ENCODE measurements around the gene RASAL3. TPM values are rescaled to one million over a fixed set of nuclear protein-coding genes. Genes with fewer than 3 reads are reported as not detected.

RASAL3 gene
- total RNA-seq, 1 donor, result not detected

DNA sequence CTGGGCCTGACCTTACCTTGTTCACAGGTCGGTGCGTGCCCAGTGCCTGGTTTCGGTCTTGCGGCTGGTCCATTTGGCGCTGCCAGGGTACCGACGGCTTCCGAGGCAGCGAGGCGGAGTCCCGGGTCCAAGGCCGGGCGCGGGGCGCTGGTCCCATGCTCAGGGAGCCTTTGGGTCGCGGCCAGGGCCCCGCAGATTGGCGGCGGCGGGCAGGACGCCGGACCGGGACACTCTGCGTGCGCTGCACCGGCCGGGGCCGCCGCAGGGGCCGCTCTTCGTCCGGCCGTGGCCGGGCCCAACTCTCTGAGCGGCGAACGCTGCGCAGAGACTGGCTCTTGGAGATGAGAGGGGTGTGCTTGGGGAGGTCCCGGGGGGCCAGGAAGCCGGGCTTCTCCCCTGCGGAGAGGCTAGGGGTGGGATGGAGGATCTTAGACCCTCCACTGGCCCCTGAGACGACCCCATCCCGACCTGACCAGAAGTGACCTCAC is 11.2 kb downstream of the RASAL3 start:
- TF ChIP-seq, protein P1, sequence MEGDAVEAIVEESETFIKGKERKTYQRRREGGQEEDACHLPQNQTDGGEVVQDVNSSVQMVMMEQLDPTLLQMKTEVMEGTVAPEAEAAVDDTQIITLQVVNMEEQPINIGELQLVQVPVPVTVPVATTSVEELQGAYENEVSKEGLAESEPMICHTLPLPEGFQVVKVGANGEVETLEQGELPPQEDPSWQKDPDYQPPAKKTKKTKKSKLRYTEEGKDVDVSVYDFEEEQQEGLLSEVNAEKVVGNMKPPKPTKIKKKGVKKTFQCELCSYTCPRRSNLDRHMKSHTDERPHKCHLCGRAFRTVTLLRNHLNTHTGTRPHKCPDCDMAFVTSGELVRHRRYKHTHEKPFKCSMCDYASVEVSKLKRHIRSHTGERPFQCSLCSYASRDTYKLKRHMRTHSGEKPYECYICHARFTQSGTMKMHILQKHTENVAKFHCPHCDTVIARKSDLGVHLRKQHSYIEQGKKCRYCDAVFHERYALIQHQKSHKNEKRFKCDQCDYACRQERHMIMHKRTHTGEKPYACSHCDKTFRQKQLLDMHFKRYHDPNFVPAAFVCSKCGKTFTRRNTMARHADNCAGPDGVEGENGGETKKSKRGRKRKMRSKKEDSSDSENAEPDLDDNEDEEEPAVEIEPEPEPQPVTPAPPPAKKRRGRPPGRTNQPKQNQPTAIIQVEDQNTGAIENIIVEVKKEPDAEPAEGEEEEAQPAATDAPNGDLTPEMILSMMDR (IDR thresholded peaks at IDR 0.05; ENCODE audit: insufficient read depth, low read depth, low read length), result peak; percentile 35
- DNase-seq (ENCODE audit: low read depth), result no peak

DNA sequence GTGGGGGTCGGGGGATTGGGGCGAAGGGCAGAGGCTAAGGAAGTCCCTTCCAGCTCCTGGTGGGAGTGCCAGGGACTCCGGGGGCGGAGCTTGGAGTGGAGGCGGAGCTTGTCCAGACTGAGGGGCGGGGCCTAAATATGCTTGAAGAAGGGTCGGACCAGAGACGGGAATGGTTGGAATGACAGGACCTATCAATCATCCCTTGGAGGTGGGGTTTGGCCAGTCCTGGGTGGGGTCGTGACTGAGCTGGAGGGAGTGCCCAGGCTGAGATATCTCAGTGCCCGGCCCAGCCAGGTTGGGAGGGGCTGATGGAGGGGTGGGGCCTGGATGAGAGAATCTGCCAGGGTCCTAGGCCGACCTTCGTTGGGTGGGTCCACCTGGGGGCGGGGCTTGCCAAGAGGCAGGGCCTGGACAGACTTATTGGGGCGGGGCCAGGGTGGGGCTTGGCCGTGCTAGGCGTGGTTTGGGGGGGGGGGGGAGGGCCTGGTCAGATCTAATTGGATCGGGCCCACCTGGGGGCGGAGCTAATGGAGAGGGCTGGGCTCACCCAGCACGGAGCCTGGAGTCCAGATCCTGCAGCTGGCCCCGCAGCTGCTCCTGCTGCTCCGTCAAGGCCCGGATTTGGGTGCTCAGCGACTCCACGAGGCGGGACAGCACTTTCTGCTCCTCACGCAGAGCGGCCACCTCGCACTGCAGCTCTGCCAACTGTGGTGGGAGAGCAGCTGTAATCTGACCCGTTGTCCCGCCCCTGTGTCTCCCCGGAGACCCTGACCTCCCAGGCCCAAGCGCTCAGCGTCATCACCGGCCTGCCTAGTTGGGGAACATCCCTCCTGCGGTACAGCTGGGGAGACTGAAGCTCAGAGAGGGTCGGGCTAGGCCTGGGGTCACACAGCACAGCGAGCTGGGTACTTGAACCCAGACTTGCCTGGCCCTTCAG is 12.0 kb downstream of the RASAL3 start:
- peak; percentile 86 for DNase-seq (ENCODE audit: low read depth)
- peak overlapping the region; percentile 55 for H3K4me3 ChIP-seq (ENCODE audit: low read depth, low read length)
- TF ChIP-seq, protein P1 (IDR thresholded peaks at IDR 0.05; ENCODE audit: insufficient read depth, low read depth, low read length), result no peak

More for the DNA sequence above, 11.2 kb downstream of the RASAL3 start:
- peak overlapping the region; percentile 55 for H3K4me3 ChIP-seq (ENCODE audit: low read depth, low read length)

DNA sequence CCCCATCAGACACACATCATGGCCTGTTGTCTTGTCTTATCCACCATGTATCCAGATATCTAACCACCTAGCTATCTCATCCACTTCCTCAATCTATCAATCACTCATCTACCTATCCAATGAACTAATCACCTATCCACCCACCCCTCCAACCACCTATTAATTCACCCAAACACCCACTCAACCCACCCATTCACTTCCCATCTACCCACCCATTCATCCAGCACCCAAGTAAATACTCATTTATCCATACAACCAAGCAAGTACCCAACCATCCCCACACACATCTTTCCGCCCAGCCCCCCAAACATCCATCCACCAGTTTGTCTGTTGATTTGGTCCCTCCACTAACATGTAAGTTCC is 13.8 kb downstream of the RASAL3 start:
- TF ChIP-seq, protein P1 (IDR thresholded peaks at IDR 0.05; ENCODE audit: insufficient read depth, low read depth, low read length), result no peak
- no peak for DNase-seq (ENCODE audit: low read depth)
- no peak overlapping the region for H3K4me3 ChIP-seq (ENCODE audit: low read depth, low read length)

DNA sequence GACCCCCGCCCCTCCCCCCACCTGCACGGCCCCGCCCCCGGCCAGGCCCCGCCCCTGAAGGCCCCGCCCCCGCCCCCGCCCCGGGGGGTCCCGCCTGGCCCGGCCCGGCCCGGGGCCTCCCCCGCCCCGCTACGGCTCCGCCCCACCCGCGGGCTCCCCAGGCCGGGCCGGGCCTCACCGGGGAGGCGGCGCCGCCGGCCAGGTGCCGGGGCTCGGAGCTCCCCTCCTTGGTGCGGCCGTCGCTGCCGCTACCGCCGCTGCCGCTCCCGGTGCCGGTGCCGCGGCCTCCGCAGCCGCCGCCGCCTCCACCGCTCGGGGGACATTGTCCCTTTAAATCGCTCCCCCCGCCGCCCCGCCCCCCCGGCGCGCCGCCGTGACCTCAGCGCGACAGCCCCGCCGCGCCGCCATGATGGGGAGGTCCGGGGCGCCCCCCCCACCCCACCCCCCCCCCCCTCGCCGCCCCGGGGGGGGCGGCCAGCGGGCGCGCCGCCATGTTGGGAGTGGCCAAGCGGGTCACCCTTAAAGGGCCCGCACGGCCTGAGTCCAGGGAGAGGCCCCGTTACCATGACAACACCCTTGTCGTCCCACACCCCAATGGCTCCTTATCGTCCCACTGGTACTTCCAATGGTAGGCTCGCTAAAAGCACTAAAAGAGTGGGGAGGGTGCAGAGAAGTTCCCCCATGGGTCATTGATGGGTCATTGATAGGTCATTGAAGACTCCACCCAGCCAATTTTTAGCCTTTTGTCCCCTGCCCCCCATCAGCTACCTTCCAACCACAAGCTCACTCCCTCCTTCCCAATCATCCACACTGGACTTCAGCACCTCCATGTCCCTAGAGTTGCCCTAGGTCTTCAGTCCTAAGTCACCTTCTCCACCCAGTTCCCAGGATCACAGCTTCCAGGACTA is 14.5 kb downstream of the RASAL3 start, which contains the start of gene WIZ:
Gene WIZ, minus strand, starts transcription at position 337 of the 908 bp plus-strand sequence. CDS start 1,649 bp downstream, outside the sequence.
- TF ChIP-seq, protein P1 (IDR thresholded peaks at IDR 0.05; ENCODE audit: insufficient read depth, low read depth, low read length), result no peak
- peak; percentile 77 for DNase-seq (ENCODE audit: low read depth)

DNA sequence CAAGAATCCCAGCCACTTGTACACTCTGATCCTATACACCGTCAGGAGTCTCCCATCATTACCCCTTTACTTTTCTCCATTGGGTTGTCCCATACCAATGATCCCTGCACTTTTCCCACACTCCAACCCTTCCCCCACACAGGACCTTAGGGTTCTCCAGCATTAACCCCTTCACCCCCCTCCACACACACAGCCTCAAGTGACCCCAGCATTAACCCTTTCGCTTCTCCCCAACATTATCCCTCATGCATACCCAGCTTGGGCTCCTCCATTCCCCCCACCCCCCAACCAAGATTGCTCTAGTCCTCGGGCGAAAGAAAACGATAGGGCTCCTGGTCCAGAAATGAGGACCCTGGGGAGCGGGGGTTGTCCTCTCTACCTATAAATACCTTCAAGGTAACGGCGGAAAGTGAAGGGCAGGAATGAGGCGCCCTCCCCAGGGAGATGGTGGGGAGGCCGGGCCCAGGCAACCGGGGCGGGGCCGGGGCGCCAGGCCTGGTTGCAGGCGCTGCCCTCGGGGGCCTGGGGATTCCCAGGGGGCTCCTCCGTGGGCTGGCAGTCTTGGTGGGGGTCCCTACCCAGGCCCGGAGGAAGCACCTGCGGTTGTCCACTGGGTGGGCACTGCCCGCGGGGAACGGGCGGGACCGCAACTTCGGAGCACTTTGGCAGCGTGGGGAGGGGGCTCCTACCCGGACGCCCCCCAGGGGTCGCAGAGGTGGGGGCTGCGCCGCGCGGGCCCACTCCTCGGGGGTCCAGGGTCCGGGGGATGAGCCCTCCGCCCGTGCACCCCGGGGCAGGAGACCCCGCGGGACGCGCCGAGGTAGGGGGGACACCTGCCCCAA is 15.3 kb downstream of the RASAL3 start:
- H3K4me3 ChIP-seq (ENCODE audit: low read depth, low read length), result peak overlapping the region; percentile 74
- TF ChIP-seq, protein P1 (IDR thresholded peaks at IDR 0.05; ENCODE audit: insufficient read depth, low read depth, low read length), result no peak
- no peak for DNase-seq (ENCODE audit: low read depth)

More for the DNA sequence above, 14.5 kb downstream of the RASAL3 start, which contains the start of gene WIZ:
- peak within 1 kb of the TSS; percentile 74 for H3K4me3 ChIP-seq (ENCODE audit: low read depth, low read length)

All from fibroblast of villous mesenchyme (primary cell).